Neural cell (in vitro differentiated cells): ENCODE measurements around the gene KRT6A.

Experiments
- EZH2 ChIP-seq: fragments of 200-600, 300-800 bp; shearing (Covaris generic), sonication (generic); IDR thresholded peaks from 2 replicates; pipeline ENCODE4 v1.6.1; 2014; ENCODE audit warnings: antibody characterized with exemption, low read length, borderline replicate concordance, mild to moderate bottlenecking; ENCODE audit not compliant: insufficient read depth, poor library complexity, severe bottlenecking
- RAD21 ChIP-seq: fragments of 450-650 bp; conservative IDR thresholded peaks from 2 replicates; pipeline ENCODE4 v1.6.1; 2014; ENCODE audit warnings: antibody characterized with exemption, mild to moderate bottlenecking, moderate library complexity
- TF ChIP-seq, protein P1 (sequence below): fragments of 450-650 bp; IDR thresholded peaks from 2 replicates; pipeline ENCODE4 v1.5.1; 2014; ENCODE audit warnings: antibody characterized with exemption, mild to moderate bottlenecking, moderate library complexity; ENCODE audit not compliant: poor library complexity, severe bottlenecking

GRCh38 chr12:52540531-52540930 is 47.5 kb upstream of the KRT6A start:
- TF ChIP-seq EZH2, result no peak
- TF ChIP-seq RAD21, result no peak
- TF ChIP-seq, protein P1, sequence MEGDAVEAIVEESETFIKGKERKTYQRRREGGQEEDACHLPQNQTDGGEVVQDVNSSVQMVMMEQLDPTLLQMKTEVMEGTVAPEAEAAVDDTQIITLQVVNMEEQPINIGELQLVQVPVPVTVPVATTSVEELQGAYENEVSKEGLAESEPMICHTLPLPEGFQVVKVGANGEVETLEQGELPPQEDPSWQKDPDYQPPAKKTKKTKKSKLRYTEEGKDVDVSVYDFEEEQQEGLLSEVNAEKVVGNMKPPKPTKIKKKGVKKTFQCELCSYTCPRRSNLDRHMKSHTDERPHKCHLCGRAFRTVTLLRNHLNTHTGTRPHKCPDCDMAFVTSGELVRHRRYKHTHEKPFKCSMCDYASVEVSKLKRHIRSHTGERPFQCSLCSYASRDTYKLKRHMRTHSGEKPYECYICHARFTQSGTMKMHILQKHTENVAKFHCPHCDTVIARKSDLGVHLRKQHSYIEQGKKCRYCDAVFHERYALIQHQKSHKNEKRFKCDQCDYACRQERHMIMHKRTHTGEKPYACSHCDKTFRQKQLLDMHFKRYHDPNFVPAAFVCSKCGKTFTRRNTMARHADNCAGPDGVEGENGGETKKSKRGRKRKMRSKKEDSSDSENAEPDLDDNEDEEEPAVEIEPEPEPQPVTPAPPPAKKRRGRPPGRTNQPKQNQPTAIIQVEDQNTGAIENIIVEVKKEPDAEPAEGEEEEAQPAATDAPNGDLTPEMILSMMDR, result no peak
